ENCODE measurements around the gene TSTD2. TPM values are rescaled to one million over a fixed set of nuclear protein-coding genes. Genes with fewer than 3 reads are reported as not detected.

Gene TSTD2
- total RNA-seq: 14.4 and 15.6 TPM in 2 replicates

DNA sequence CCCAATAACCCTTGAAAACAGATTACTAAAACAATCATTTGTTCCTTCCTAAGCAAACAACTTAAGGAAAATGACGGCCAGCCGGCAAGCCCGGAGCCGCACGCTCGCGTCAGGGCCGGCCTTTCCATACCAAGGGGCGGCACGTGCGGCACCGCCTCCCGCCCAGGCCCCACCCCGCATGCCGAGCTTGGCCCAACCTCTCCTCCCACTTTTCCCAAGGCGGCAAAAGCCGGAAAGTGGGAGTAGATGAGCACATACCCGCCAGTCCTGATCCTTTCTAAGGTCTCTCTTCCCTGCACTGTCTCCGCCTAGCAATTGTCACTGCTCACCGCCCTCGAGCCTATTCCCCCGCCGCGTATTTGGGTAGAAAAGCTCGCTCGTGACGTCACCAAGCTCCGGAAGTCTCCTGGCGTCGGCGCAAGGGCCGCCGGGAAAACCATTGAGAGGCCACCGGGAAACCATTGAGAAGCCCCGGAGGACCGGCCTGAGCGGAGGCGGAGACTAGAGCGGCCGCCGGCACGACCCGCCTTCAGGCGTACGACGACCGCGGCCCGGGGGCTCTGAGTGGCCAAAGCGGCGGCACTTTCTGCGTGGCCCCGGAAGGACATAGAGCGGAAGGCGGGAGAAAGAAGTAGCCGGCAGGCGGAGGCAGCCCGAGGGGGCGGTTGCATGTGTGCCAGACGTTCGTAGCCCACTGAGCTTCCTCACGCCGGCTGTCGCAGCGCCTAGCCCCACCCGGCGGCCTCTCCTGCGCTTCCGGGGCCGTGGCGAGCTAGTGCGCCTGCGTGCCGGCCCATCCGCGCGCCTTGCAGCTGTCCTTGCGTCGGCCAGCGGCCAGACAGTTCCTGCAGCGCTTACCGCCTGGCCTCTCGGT, at the start of gene TSTD2, which contains the start of gene NCBP1:
Gene TSTD2 (minus strand): TSS at position 384 of the 874 bp plus-strand sequence. CDS start 5,806 bp downstream, outside the sequence.
Gene NCBP1 (plus strand): TSS at position 837 of the 874 bp plus-strand sequence. CDS start 61 bp downstream, outside the sequence.
- intact Hi-C loops (cut with micrococcal nuclease): loop anchor here (1.0 to 10.0 kb wide), 19 partner anchors 18 to 1758 kb away; partner anchors contain the start of genes ALG2, ANP32B, ERCC6L2 and NANS

DNA sequence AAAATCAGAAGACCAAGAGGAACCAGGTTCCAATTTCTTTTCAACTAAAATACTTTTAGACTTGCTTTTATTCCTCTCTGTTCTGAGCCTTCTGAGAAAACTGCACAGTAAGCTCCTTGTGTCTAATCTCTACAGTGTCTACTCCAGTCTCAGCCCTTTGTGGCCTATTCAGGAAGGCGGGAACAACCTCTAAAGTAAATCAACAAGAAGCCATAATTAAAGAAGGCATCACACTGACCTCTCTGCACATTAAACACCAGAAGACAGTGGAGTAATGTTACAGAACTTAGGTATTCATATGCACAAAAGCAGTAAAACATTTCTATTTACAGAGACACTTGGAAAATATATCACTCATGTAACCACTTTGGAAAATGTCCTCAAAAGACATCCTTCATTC, 49.1 kb upstream of the TSTD2 start:
- intact Hi-C loops (cut with micrococcal nuclease): no loop called here

DNA sequence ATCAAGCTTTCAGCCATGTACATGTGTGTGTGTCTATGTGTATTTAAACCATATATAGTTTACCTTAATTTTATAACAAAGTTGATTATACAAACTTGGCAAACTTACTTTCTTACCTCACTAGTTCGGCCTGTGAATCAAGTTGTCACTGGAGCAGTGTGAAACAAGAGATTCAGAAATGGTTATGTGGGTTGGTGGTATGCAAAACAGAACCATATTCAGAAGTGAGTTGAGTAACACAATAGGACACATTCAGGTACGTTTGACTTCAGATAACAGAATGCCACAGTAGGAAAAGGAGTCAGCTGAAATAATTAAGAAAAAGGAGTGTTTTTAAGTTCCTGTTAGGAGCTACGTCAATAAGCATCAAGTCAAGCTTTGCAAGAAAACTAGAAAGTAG, 42.5 kb upstream of the TSTD2 start:
- intact Hi-C loops (cut with micrococcal nuclease): no loop called here

DNA sequence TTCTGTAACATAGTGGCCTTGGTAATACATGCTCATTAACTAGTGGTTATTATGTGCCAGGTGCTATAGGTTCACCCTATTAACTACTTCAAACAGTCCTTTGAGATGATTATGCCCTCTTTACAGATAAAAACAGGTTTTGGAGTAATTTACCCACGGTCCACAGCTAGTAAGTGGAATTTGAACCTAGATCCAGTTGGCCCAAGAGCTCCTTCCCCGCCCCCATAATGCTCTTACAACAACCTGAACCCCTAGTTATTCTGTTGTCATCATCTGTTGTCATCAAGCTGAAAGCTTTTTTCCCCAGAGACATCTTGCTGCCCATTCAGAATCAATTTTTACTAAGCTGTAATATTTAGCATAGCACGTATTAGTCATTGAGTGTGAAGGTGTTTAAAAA, 40.8 kb upstream of the TSTD2 start:
- intact Hi-C loops (cut with micrococcal nuclease): no loop called here

DNA sequence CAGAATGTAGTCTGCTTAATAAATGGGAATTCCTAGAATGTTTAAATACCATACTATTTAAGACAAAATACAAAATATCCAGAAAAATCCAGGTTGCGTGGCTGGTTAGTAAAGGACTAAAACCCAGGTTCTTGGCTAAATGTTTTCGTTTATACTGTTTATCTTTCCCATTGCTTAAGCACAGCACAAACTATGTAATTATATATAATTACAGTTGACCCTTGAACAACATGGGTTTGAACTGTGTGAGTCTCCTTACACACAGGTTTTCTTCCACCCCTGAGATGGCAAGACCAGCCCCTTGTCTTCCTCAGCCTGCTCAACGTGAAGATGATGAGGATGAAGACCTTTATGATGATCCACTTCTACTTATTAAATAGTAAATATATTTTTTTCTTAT, 39.2 kb upstream of the TSTD2 start:
- intact Hi-C loops (cut with micrococcal nuclease): no loop called here

DNA sequence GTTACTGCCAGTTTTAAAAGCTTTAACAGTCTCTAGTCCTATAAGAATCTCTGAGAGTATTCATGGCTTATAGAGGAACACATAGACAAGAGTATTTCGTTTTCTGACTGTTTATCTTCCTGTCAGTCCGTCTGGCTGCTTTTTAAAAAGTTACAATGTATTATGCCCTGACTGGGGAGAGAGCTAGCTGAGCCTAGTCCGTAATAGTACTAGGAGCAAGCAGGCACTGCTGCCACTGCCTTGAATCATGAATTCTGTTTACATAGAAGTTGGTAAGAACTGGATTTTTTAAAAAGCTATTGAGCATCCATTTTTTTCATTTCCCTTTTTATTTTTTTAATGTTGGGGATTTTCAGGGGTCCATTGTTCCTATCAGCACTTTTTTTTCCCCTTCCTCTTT, 37.4 kb upstream of the TSTD2 start:
- intact Hi-C loops (cut with micrococcal nuclease): no loop called here

DNA sequence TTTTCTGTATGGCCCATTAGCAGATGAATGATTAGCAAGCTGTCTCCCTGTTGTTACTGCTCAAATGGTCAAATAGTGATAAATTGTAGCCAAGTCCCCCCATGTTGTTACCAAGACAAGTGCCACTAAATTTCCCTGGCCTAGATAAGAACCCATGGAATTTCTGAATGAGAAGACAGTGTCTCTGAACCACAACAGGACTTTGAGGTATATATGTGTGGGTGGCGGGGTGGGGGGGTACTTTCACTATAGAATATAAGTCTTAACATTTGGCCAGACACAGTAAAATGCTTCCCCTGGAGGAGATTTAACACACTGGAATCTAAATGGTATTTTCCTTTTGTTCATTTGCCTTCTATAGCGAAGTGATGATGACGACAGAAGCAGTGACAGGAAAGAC, 35.3 kb upstream of the TSTD2 start:
- intact Hi-C loops (cut with micrococcal nuclease): no loop called here

DNA sequence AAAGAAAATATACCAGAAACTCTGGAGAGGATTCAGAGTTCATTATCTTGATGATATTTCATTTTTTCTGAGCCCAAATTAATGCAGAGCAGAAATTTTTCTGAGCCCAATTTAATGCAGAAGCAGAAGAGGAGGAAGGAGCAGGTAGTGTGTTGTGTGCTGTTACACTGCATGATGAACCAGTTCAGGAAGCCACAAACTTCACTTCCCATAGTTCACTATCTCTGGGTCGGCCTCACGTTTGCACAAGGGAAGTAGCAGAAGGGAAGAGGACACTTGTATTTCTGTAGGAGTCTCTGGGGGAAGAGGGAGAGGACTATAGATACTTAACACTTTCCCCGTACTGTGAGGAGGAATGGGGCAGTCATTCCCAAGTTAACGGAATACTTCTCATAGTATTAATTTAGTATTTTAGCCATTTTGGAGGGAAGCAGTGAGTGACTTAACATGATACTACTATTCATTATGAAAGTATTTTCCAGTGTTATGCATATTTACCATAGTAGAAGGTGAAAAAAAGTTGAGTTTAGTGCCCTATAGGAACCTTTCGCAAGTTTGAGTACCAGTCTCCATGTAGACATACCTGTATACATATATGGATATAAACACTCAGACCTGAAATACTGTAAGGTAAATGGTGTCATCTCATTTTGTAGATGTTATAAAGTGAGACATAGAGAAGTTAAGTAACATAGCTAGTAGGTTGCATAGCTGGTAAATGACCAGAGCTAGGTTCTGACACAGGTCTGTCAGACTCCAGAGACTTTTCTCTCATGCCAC, 33.9 kb upstream of the TSTD2 start:
- intact Hi-C loops (cut with micrococcal nuclease): no loop called here

DNA sequence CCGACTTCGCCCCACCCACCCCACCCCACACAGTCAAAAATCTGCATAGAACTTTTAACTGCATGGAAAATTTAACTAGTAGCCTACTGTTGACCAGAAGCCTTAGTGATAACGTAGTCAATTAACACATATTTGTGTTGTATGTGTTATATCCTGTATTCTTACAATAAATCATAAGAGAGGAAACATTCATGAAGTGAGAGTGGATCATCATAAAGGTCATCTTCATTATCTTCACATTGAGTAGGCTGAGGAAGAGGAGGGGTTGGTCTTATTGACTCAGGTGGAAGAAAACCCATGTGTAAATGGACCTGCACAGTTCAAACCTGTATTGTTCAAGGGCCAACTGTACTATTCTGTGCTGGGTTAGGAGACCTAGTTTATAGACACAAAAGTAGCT, 32.6 kb upstream of the TSTD2 start:
- intact Hi-C loops (cut with micrococcal nuclease): no loop called here

DNA sequence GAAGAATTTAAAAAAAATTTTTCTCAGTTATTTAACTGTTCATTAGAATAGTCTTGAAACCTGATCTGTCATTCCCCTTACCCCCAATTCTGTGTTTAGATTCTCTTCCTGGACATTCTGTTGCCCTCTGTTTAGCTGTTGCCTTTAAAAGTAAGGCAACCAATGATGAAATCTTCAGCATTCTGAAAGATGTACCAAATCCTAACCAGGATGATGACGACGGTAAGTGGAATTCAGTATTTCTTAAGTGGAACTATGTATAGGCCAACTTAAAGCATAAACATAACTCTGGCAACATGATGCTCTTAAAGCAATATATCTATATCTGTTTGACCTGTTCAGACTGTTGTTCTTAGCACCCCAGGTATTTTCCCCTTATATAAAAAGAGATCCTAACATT, 27.7 kb upstream of the TSTD2 start:
- intact Hi-C loops (cut with micrococcal nuclease): no loop called here

DNA sequence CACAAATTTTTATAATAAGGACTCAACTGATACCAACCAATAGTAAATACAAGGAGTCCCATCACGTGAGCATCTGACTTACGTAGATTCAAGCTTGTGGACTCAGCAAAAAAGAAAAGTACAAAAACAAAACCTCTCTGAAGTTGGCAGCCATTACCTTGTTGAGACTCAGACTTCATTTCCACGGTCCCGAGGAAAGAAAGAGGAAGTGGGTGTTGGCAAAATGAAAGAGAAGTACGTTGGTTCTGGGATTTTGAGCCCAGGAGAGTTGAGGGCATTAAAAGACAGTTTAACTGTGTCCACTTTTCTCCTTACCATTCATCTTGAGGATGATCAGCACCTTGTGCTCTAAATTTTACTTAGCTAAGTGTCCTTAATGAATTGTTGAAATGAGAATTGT, 27.2 kb upstream of the TSTD2 start:
- intact Hi-C loops (cut with micrococcal nuclease): no loop called here

DNA sequence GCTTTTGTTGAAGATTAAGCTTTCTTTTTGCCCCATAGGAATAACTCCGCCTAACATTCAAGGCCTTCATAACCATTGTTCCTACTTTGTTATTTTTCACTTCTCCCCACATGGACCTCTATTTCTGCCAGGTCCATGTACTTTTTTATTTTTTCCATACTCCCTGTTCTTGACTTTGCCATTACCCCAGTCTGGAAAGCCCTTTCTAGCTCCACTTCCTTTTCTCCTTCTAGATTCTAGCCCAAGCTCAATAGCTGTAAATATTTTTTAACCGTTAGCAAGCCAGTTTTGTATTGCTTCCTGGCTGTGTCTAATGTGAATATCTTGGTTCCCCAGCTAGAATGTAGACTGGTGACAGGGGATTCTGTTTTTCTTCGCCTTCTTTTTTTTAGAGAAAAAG, 26.6 kb upstream of the TSTD2 start:
- intact Hi-C loops (cut with micrococcal nuclease): no loop called here

DNA sequence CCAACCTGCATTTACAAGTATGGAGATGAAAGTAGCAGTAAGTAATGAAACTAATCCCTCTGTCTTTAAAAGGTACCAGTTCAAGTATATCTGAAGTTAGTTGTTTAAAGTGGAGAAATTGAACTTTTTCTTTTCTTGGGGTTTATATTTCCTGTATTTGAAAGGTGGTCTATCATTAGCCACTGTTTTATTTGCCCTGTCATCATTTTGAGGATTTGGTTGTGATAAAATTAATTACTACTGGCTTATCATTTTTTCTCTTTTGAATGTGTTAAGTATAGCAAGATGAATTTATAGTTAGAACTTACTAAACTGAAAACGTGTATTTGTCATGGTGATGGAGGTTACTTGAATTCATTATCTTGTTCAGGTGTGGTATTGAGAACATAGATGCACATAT, 25.5 kb upstream of the TSTD2 start:
- intact Hi-C loops (cut with micrococcal nuclease): no loop called here

DNA sequence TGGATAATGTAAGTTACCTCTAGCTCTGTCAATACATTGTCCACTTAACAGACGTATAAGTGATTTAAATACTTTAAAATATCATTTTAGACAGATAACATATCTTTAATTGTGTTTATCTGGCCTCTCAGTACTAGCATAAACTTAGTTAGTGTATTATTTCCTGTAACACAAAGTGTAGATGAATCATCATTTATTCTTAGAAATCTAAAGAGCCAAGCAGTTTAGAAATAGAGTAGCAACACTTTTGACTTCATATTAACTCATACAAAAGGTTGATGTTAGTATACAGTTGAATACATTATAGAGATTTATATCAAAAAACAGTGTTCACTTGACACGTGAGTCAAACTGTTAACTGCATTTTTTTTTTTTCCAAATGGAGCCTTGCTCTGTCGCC, 18.5 kb upstream of the TSTD2 start:
- intact Hi-C loops (cut with micrococcal nuclease): no loop called here

DNA sequence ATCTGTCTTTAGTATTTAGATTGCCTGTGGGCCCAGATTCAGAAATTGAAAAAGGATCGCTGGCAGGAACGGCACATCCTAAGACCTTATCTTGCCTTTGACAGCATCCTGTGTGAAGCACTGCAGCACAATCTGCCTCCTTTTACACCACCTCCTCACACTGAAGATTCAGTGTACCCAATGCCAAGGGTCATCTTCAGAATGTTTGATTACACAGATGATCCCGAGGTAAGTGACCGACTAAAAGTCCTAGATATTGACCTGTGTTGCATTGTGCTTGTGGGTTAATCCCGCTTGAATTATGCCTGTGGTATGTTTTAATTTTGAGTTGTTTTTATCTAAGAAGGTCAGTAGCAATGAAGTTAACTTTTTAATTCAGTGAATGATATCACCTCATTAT, 14.8 kb upstream of the TSTD2 start:
- intact Hi-C loops (cut with micrococcal nuclease): no loop called here

DNA sequence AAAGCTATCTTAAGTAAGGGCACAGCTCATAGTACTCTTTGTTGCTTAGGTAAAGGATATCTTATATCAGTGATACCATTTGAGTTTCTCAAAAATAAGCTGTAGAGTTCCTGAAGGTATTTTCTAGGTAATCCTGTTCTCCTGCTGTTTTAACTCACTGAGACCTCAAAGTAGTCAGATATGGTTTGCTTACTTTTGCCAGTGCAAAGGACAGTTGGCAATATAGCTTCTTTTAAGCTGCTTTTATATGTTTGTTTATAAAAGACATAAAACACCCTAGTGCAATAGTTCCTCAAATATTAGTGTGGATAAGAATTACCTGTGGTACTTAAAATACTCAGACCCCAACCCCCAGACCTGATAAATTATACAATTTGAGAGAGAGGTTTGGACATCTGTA, 12.6 kb upstream of the TSTD2 start:
- intact Hi-C loops (cut with micrococcal nuclease): no loop called here

DNA sequence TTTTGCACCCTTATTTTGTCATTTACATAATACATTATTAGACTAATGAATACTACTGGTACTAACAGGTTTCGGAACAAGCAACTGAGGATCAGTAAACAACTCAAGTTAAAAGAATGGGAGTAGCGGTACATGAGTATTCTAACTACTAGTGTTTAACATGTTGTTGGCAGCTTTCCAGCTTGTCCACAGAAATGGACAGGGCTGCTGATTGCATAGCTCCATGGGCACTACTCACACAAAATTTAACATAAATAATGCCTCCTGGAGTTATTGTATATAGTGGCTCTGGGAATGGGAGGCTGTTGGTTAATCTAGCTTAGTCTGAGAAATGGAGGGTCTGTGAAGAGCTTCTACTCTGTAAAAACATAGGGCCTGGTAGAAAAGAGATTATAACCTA, 7.2 kb upstream of the TSTD2 start:
- intact Hi-C loops (cut with micrococcal nuclease): no loop called here

DNA sequence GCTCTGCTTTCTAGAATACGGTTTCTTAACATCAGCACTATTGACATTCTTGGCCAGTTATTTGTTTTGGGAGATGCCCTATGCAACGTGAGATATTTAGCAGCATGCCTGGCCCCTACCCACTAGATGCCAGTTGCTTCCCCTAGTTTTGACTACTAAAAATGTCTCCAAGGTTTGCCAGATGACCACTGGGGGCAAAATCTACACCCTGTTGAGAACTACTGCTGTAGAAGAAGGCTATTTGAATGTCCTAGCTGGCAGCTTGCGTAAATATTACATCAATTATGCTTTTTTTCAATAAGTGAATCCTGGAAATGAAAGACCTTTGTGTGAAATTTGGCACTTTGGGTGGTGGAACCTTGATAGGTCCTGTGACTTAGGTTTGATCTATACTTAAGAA, 5.5 kb upstream of the TSTD2 start:
- intact Hi-C loops (cut with micrococcal nuclease): loop anchor here (10.0 kb wide), 1 partner anchor 1764 kb away; the partner anchor contains the start of gene ERCC6L2

DNA sequence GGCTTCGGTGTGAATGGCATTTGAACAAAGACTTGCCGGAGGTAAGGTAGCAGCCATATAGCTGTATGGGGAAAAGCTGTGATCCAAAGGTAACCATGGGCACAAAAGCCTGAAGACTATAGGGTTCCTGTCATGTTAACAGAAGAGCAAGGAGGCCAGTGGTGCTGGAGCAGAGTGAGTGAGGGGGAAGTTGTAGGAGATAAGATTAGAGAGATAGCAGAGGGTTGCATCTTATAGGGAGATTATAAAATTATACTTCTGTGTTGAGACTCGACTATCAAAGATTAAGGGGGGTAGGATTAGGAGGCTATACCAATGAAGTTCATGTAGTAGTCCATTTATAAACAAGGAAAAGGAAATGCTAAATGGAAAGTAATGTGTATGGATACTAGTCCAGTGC, 3.7 kb upstream of the TSTD2 start:
- intact Hi-C loops (cut with micrococcal nuclease): loop anchor here (10.0 kb wide), 1 partner anchor 1762 kb away; the partner anchor contains the start of gene ERCC6L2

DNA sequence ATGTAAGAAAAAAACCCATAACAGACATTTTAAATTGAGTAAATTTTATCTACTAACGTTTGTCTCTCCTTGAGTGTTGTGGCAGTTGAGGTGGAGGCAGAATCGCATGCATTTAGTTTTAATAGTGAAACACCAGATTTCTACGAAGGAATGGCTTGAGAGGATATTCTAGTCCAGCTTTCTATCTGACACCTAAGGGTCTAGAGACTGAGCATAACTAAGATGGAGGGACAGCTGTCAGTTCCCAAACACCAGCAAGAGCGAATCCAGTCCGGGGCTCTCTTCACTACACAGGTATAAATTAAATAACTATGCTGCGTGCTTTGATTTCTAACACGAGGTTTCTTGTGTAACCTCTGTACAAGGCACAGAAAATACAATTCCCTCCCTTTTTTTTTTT, 1.9 kb upstream of the TSTD2 start:
- intact Hi-C loops (cut with micrococcal nuclease): loop anchor here (10.0 kb wide), 1 partner anchor 1760 kb away; the partner anchor contains the start of gene ERCC6L2

DNA sequence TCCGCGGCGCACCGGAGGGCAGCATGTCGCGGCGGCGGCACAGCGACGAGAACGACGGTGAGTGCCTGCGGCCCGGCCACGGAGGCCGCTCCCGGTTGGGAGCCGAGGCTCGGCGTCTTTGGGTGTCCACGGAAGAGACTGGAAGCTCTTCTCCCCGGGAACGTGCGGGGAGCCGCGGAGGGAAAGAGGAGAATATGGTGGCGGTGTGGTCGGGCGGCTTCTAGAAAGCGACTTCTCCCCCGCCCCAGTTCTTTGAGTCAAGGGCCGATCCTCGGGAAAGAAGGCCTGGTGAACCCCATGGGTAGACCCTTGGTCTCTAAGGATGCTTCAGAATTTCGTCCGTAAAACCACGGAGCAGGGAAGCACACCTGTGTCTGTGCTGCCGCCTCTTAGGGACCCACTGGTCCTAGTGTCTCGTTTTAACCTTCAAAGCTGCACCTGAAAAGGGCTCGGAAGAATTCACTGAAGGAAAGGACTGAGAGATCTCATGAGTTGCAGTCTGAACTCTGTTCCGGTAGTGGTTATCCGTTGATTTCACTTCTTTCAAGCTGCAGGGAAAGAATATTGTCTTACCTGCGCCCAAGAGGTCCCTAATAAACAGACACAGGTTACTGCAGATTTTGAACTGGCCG, 807 bp upstream of the TSTD2 start:
- intact Hi-C loops (cut with micrococcal nuclease): loop anchor here (1.0 to 10.0 kb wide), 19 partner anchors 19 to 1759 kb away; partner anchors contain the start of genes ALG2, ANP32B, ERCC6L2 and NANS
